Osteoblast (primary cell): ENCODE results near the gene OBSL1. TPM values are rescaled to one million over a fixed set of nuclear protein-coding genes. Genes with fewer than 3 reads are reported as not detected.

Experiments
- DNase-seq: peaks from one replicate; pipeline ENCODE4 v3.0.0; 2011; ENCODE audit warnings: low spot score, mixed read lengths; ENCODE audit not compliant: insufficient read length; ENCODE audit errors: missing footprints
- H2AFZ ChIP-seq: 2 replicates; pipeline ENCODE4 v1.6.0; 2011; ENCODE audit warnings: mild to moderate bottlenecking, low read length
- H3K27ac ChIP-seq: 2 replicates; pipeline ENCODE4 v1.5.1; 2011; ENCODE audit warnings: mild to moderate bottlenecking, low read depth, low read length, moderate library complexity
- H3K27me3 ChIP-seq: 2 replicates; pipeline ENCODE4 v1.6.0; 2012; ENCODE audit warnings: mild to moderate bottlenecking, control low read depth, inconsistent platforms, low read length, moderate library complexity; ENCODE audit not compliant: insufficient read depth
- H3K36me3 ChIP-seq: 2 replicates; pipeline ENCODE4 v1.5.1; 2011; ENCODE audit warnings: mild to moderate bottlenecking, low read length, control low read depth, moderate library complexity; ENCODE audit not compliant: insufficient read depth
- H3K4me1 ChIP-seq: 2 replicates; pipeline ENCODE4 v1.5.1; 2011; ENCODE audit warnings: mild to moderate bottlenecking, low read length, control low read depth, moderate library complexity; ENCODE audit not compliant: insufficient read depth
- H3K4me2 ChIP-seq: 2 replicates; pipeline ENCODE4 v1.6.0; 2011; ENCODE audit warnings: mild to moderate bottlenecking, low read length; ENCODE audit not compliant: insufficient read depth
- H3K4me3 ChIP-seq: fragments of 200-600 bp; sonication (generic); 3 replicates; pipeline ENCODE4 v1.5.1; 2012; ENCODE audit warnings: mild to moderate bottlenecking, low read length, inconsistent platforms; ENCODE audit not compliant: insufficient read depth
- H3K79me2 ChIP-seq: 2 replicates; pipeline ENCODE4 v1.6.0; 2012; ENCODE audit warnings: mild to moderate bottlenecking, low read length, control low read depth, inconsistent platforms; ENCODE audit not compliant: insufficient read depth
- H3K9me3 ChIP-seq: 2 replicates; pipeline ENCODE4 v1.5.1; 2011; ENCODE audit warnings: low read depth, low read length, control low read depth
- H4K20me1 ChIP-seq: 2 replicates; pipeline ENCODE4 v1.6.0; 2012; ENCODE audit warnings: mild to moderate bottlenecking, low read length, control low read depth; ENCODE audit not compliant: insufficient read depth
- total RNA-seq: library from RNA; depleted of rRNA; stranded (reverse); fragments of >200 nt; gene quantifications from 2 replicates; pipeline ENCODE4 v1.2.3, GENCODE V29; 2012
- TF ChIP-seq, protein P1 (sequence below): IDR thresholded peaks from 2 replicates; pipeline ENCODE4 v1.5.1; 2011; ENCODE audit warnings: mild to moderate bottlenecking, low read depth, low read length, moderate library complexity; ENCODE audit errors: extremely low read depth

Gene OBSL1
- total RNA-seq, 1 donor, result 65.9 TPM

DNA sequence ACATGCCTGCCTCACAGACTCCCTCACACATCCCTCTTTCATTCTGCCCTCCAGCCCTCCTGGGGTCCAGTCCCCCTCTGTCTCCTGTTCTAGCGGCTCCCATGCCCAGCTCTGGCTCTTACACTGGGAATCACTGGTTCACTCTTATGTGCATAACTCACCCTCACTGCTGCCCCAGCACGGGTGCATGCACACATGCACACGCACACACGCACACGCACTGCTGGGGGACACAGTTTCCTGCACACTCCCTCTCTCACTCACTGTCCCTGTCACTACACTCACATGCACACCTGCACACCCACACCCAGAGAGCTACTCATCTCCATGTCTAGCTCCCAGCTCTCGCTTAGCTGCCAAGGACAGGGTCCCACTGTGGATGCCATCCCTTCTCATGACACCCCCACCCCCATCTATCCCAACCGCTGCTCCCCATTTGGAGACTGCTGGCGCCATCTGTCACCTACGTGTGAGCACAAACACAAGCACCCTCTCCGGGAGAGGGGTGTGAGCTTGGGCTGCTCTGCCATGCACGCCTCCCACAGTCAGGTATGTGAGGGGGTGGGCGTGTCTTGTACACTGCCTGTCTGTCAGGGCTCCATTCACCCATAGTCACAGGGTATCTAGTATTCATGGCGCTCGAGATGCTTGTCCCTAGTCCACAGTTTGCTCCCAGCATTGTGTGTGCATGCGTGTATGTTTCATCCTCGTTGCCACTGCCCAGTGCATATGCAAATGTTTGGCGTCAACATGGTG is 55.3 kb downstream of the OBSL1 start:
- peaks cover 47% of the 10 kb centered on the region for H3K27me3 ChIP-seq
- no peak for DNase-seq

DNA sequence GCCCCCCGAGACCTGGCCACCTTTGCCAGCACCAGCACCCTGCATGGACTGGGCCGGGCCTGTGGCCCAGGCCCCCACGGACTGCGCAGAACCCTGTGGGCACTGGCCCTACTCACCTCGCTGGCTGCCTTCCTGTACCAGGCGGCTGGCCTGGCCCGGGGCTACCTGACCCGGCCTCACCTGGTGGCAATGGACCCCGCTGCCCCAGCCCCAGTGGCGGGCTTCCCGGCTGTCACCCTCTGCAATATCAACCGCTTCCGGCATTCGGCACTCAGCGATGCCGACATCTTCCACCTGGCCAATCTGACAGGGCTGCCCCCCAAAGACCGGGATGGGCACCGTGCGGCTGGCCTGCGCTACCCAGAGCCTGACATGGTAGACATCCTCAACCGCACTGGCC is 56.5 kb downstream of the OBSL1 start:
- H2AFZ ChIP-seq, result no peak overlapping the region
- DNase-seq, result no peak
- TF ChIP-seq, protein P1, sequence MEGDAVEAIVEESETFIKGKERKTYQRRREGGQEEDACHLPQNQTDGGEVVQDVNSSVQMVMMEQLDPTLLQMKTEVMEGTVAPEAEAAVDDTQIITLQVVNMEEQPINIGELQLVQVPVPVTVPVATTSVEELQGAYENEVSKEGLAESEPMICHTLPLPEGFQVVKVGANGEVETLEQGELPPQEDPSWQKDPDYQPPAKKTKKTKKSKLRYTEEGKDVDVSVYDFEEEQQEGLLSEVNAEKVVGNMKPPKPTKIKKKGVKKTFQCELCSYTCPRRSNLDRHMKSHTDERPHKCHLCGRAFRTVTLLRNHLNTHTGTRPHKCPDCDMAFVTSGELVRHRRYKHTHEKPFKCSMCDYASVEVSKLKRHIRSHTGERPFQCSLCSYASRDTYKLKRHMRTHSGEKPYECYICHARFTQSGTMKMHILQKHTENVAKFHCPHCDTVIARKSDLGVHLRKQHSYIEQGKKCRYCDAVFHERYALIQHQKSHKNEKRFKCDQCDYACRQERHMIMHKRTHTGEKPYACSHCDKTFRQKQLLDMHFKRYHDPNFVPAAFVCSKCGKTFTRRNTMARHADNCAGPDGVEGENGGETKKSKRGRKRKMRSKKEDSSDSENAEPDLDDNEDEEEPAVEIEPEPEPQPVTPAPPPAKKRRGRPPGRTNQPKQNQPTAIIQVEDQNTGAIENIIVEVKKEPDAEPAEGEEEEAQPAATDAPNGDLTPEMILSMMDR, result no peak
- H3K27ac ChIP-seq, result no peak overlapping the region
- no peaks in the 10 kb centered on the region for H3K9me3 ChIP-seq
- H3K36me3 ChIP-seq, result no peaks in the 10 kb centered on the region
- H3K4me2 ChIP-seq, result no peak overlapping the region
- H3K4me3 ChIP-seq, result no peak overlapping the region
- H4K20me1 ChIP-seq, result no peaks in the 10 kb centered on the region
- H3K79me2 ChIP-seq, result no peaks in the 10 kb centered on the region
- peaks cover 4% of the 10 kb centered on the region for H3K4me1 ChIP-seq
- peaks cover 51% of the 10 kb centered on the region for H3K27me3 ChIP-seq

More for the DNA sequence above, 55.3 kb downstream of the OBSL1 start:
- H3K27ac ChIP-seq, result no peak overlapping the region
- H4K20me1 ChIP-seq, result no peaks in the 10 kb centered on the region
- no peaks in the 10 kb centered on the region for H3K79me2 ChIP-seq
- H3K4me2 ChIP-seq, result no peak overlapping the region
- no peaks in the 10 kb centered on the region for H3K36me3 ChIP-seq
- no peak overlapping the region for H3K4me3 ChIP-seq
- no peak overlapping the region for H2AFZ ChIP-seq
- H3K4me1 ChIP-seq, result peaks cover 6% of the 10 kb centered on the region
- TF ChIP-seq, protein P1, result no peak
- no peaks in the 10 kb centered on the region for H3K9me3 ChIP-seq

DNA sequence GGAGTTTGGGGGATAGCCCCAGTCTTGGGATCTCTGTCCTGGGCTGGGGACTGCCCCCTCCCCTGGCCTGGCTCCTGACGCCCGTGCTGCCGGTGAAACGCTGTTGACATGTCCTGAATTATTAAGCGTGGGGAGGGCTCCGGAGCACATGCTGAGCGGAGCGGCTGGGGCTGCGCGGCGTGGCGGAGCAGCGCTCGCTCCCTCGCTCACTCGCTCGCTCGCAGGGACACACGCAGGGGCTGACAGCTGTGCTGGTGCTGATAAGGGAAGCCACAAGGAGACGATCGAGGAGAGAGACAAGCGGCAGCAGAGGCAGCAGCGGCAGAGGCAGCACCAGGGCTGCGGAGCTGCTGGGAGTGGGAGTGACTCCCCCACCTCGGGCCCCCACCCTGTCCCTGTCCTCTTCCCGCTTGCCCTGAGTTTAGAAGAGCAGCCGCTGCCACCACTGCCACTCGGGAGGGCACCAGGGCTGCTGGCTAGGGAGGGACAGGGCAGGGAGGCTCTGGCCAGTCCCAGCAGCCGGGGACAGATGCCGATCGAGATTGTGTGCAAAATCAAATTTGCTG is 57.1 kb downstream of the OBSL1 start, which contains the start of gene ASIC4:
Gene ASIC4, plus strand, starts transcription at position 287 of the 566 bp plus-strand sequence. Its CDS starts 243 bp downstream, at position 530.
- H4K20me1 ChIP-seq, result no peaks in the 10 kb centered on the region
- no peak within 1 kb of the TSS for H3K27ac ChIP-seq
- no peak for DNase-seq
- H2AFZ ChIP-seq, result no peak within 1 kb of the TSS
- H3K4me1 ChIP-seq, result peaks cover 9% of the 10 kb centered on the region
- peaks cover 51% of the 10 kb centered on the region for H3K27me3 ChIP-seq
- H3K79me2 ChIP-seq, result no peaks in the 10 kb centered on the region
- H3K4me2 ChIP-seq, result no peak within 1 kb of the TSS
- H3K4me3 ChIP-seq, result no peak within 1 kb of the TSS
- no peaks in the 10 kb centered on the region for H3K36me3 ChIP-seq
- H3K9me3 ChIP-seq, result no peaks in the 10 kb centered on the region
- TF ChIP-seq, protein P1, result no peak

DNA sequence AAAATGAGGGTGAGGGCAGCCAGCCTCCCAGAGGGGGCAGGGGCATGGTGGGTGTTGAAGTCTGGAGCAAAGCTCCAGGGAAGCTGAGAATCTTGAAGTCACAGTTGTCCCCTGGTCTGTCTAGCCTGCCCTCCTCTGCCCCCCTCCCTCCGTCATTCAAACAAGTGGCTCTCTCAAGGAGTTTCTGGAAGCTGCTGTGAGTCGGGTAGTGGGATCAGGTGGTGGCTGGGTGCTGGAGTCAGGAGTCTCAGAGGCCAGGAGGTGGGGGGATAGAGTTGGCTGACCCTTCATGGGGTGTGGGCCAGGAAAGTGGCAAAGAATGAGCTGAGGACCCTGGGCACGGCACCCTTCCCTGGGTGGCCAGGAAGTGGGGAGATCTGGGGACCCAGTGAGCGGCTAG is 57.6 kb downstream of the OBSL1 start:
- TF ChIP-seq, protein P1, result no peak
- Histone ChIP-seq H2AFZ (no peak overlapping the region), H3K9me3 (no peaks in the 10 kb centered on the region), H3K36me3 (no peaks in the 10 kb centered on the region), H4K20me1 (no peaks in the 10 kb centered on the region), H3K4me3 (no peak overlapping the region), H3K4me1 (peaks cover 12% of the 10 kb centered on the region), H3K79me2 (no peaks in the 10 kb centered on the region), H3K27me3 (peaks cover 51% of the 10 kb centered on the region), H3K4me2 (no peak overlapping the region), H3K27ac (no peak overlapping the region)
- DNase-seq, result no peak
